SK-N-MC (cell line): ENCODE data around the gene KCTD4.

Experiments used
- FOXP2 ChIP-seq: optimal IDR thresholded peaks from 2 replicates; pipeline ENCODE3; 2011; ENCODE audit warnings: mild to moderate bottlenecking, moderate library complexity; ENCODE audit not compliant: insufficient read depth; ENCODE audit errors: extremely low read length, control extremely low read depth
- POLR2AphosphoS5 ChIP-seq: IDR thresholded peaks from 2 replicates; pipeline ENCODE4 v1.6.1; 2012; ENCODE audit warnings: mild to moderate bottlenecking, low read depth, low read length, borderline replicate concordance

DNA sequence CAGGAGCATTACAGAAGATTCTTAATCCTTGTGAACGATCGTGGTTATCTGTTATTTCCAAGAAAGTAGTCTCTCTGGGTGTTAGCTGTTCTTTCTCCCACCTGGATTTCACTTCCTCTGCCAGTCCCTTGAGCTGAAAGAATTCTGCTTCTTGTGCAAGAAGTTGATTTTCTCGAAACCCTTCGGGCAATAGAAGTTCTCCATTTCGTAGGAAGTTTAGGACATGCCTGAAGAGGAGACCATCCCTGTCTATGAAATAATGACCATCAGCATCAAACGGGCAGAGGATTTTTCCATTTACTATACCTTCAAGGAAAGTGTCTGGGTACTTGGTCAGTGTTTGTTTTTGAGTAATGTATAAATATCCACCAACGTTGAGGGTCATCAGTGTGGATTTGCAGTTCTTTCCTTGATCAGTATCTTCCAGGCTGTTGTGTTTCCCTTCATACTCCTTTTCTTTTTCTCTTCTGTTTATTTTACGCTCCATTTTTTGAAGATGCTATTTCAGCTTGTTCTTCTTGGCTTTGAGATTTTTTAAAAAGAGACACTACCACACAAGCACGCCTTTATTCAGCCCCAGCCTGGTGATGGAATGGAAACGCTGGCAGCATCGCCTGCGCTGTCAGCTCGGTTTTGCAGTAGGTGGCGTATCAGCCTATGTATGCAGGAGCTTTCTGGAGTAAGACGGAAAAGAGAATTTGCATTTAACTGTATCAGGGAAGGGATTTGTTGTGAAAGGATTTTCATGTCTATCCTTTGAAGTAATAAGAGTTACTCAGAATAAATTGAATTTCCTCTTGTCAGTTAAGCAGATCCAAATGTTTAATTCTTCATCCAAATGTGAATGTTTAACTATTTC lies 6.5 kb downstream of the KCTD4 start:
- TF ChIP-seq POLR2AphosphoS5: no peak
- no peak for TF ChIP-seq FOXP2
